ENCODE data around the gene SCARF2.

SCARF2 gene

GRCh38 chr22:20464912-20465758, 27.5 kb upstream of the SCARF2 start:
- no peak for TF ChIP-seq CTCF (conservative IDR thresholded peaks at IDR 0.05; ENCODE audit: low read length)
- no peak for DNase-seq (ENCODE audit: low read depth)
- H3K4me3 ChIP-seq (ENCODE audit: low read length) = no peak overlapping the region

- no peak for DNase-seq (ENCODE audit: low read depth)
- no peak for TF ChIP-seq CTCF (conservative IDR thresholded peaks at IDR 0.05; ENCODE audit: low read length)
- H3K4me3 ChIP-seq (ENCODE audit: low read length) = no peak overlapping the region
Observed at GRCh38 chr22:20464096-20464614, 26.5 kb upstream of the SCARF2 start.

- no peak for TF ChIP-seq CTCF (conservative IDR thresholded peaks at IDR 0.05; ENCODE audit: low read length)
- no peak for DNase-seq (ENCODE audit: low read depth)
- H3K4me3 ChIP-seq (ENCODE audit: low read length) = no peak overlapping the region
Observed at GRCh38 chr22:20463324-20464095, 25.9 kb upstream of the SCARF2 start.

- no peak overlapping the region for H3K4me3 ChIP-seq (ENCODE audit: low read length)
- no peak for TF ChIP-seq CTCF (conservative IDR thresholded peaks at IDR 0.05; ENCODE audit: low read length)
- DNase-seq (ENCODE audit: low read depth) = no peak
Observed at GRCh38 chr22:20459862-20460261, 22.2 kb upstream of the SCARF2 start.

GRCh38 chr22:20459152-20459542, 21.5 kb upstream of the SCARF2 start:
- no peak for DNase-seq (ENCODE audit: low read depth)
- no peak overlapping the region for H3K4me3 ChIP-seq (ENCODE audit: low read length)
- no peak for TF ChIP-seq CTCF (conservative IDR thresholded peaks at IDR 0.05; ENCODE audit: low read length)

GRCh38 chr22:20458530-20459151, 21.0 kb upstream of the SCARF2 start:
- TF ChIP-seq CTCF (conservative IDR thresholded peaks at IDR 0.05; ENCODE audit: low read length) = no peak
- no peak for DNase-seq (ENCODE audit: low read depth)
- no peak overlapping the region for H3K4me3 ChIP-seq (ENCODE audit: low read length)
